Measurements from ENCODE around the gene POMGNT1. TPM values are rescaled to one million over a fixed set of nuclear protein-coding genes. Genes with fewer than 3 reads are reported as not detected.

The POMGNT1 gene
- total and polyA plus RNA-seq, 2 of the 8 experiments (the other 6 are each of a cell fraction or from before 2014, with no cell fraction given) = 28.0 to 40.3 TPM

GRCh38 chr1:46166521-46167462, 31.4 kb downstream of the POMGNT1 start:
- peak overlapping the region; percentile 71 for H3K18ac ChIP-seq (ENCODE audit: extremely low read depth, low read length)
- H3K79me1 ChIP-seq (ENCODE audit: low read depth, low read length) = no peaks in the 10 kb centered on the region
- no peak overlapping the region for H3K27ac ChIP-seq (ENCODE audit: low read depth, low read length)
- H2BK120ac ChIP-seq (replicated peaks; ENCODE audit: low read depth, low read length) = peak overlapping the region; percentile 38
- no peak overlapping the region for H3K14ac ChIP-seq (ENCODE audit: insufficient read length)
- H3K79me2 ChIP-seq (ENCODE audit: control insufficient read depth in 1 of 2, insufficient read depth in 2 of 2, low read length in 2 of 2) = no peaks in the 10 kb centered on the region
- H2BK15ac ChIP-seq (ENCODE audit: low read length) = peak overlapping the region; percentile 92; the same call in 1 of the 2 replicates
- peak overlapping the region; percentile 40; the same call in 1 of the 2 replicates for H4K8ac ChIP-seq (ENCODE audit: extremely low read depth, insufficient read depth, low read length)
- CTCF ChIA-PET (ENCODE audit: partially characterized antibody) = interaction anchor here (0.5 to 8.7 kb wide), 7 partner anchors 10 to 130 kb away, joined by 3 to 67 read pairs (median 6); no protein-coding TSS in a partner anchor
- no peak overlapping the region for H2AK5ac ChIP-seq (ENCODE audit: low read depth, low read length)
- peaks cover 0 to 20% (median 7%) of the 10 kb centered on the region in 4 experiments; a peak in 5 of 7 replicates for H3K4me1 ChIP-seq (replicated peaks in 1 of 4; ENCODE audit: control insufficient read depth in 3 of 4, insufficient read depth in 4 of 4, low read length in 3 of 4)
- peak overlapping the region; percentile 44; the same call in 1 of the 2 replicates for H2BK5ac ChIP-seq (ENCODE audit: low read depth, low read length)
- no peaks in the 10 kb centered on the region for H3K36me3 ChIP-seq (ENCODE audit: control insufficient read depth in 2 of 4, insufficient read depth in 4 of 4, low read length in 3 of 4)
- POLR2A ChIA-PET (ENCODE audit: partially characterized antibody) = interaction anchor here (1.0 to 2.9 kb wide), 3 partner anchors 15 to 36 kb away, joined by 3 to 8 read pairs (median 3); partner anchors contain the start of gene PIK3R3
- DNase-seq (ENCODE audit: low read depth in 1 of 2, low spot score in 2 of 2) = peak in 1 of 2 experiments; percentile 70
- H3K23me2 ChIP-seq (ENCODE audit: low read depth, low read length) = no peaks in the 10 kb centered on the region; the same call in 1 of the 2 replicates
- WGBS, 2 experiments (ENCODE audit: extremely low coverage in 1 of 2, insufficient coverage in 1 of 2, insufficient read length in 1 of 2, insufficient replicate concordance in 2 of 2, low coverage in 1 of 2, low lambda C conversion rate in 2 of 2, missing lambda C conversion rate in 1 of 2) = 34% methylated on average over 46 of the region's 47 CpGs; no CpG with 5 or more reads in 1 of the 2 experiments
- peak overlapping the region; percentile 56 to 73 for H3K4me2 ChIP-seq (ENCODE audit: insufficient read depth in 1 of 2, low read depth in 2 of 2, low read length in 2 of 2)
- peak overlapping the region; percentile 93 for H2AFZ ChIP-seq (ENCODE audit: low read length)
- H2BK12ac ChIP-seq (ENCODE audit: low read depth, low read length) = peak overlapping the region; percentile 94; the same call in 1 of the 2 replicates
- H3K9ac ChIP-seq (replicated peaks in 1 of 4; ENCODE audit: extremely low read depth in 1 of 4, low read depth in 3 of 4, low read length in 3 of 4) = no peak overlapping the region; a peak in 1 of 7 replicates
- H4K5ac ChIP-seq (ENCODE audit: insufficient read length, low read depth, low read length) = peak overlapping the region; percentile 21
- TF ChIP-seq POLR2A (IDR thresholded peaks at IDR 0.05; ENCODE audit: control extremely low read depth in 1 of 2, low read depth in 2 of 2, low read length in 2 of 2) (no peak), ASH2L (IDR thresholded peaks at IDR 0.05; ENCODE audit: low read length) (no peak), SIX5 (IDR thresholded peaks at IDR 0.05; ENCODE audit: low read depth, low read length) (no peak), BRCA1 (IDR thresholded peaks at IDR 0.05; ENCODE audit: low read depth, low read length) (no peak), KDM4A (IDR thresholded peaks at IDR 0.05; ENCODE audit: low read depth, low read length, severe bottlenecking) (peak; percentile 28), RFX5 (IDR thresholded peaks at IDR 0.05; ENCODE audit: borderline replicate concordance, low read depth, low read length) (no peak), SP1 (IDR thresholded peaks at IDR 0.05; ENCODE audit: low read depth, low read length) (no peak), KDM5A (IDR thresholded peaks at IDR 0.05; ENCODE audit: low read length) (no peak), CHD2 (IDR thresholded peaks at IDR 0.05; ENCODE audit: low read length) (no peak)
- TF ChIP-seq, protein P1, sequence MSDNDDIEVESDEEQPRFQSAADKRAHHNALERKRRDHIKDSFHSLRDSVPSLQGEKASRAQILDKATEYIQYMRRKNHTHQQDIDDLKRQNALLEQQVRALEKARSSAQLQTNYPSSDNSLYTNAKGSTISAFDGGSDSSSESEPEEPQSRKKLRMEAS (IDR thresholded peaks at IDR 0.05) = 0 out of 2 replicates have a peak, but pooled peaks have one; percentile 1
- H4K20me1 ChIP-seq (replicated peaks in 1 of 2; ENCODE audit: control insufficient read depth in 1 of 2, insufficient read depth in 2 of 2, low read length in 2 of 2) = no peaks in the 10 kb centered on the region
- FAIRE-seq = no peak
- peak overlapping the region; percentile 72; the same call in 1 of the 2 replicates for H2BK20ac ChIP-seq (ENCODE audit: low read length)
- no peak overlapping the region for H3K4ac ChIP-seq (replicated peaks; ENCODE audit: insufficient read length, low read depth, low read length)
- no peak overlapping the region for H3K23ac ChIP-seq (ENCODE audit: insufficient read length)
- H3K56ac ChIP-seq (replicated peaks; ENCODE audit: insufficient read length, low read depth, low read length) = no peak overlapping the region
- peak overlapping the region; percentile 45 for H4K91ac ChIP-seq (replicated peaks; ENCODE audit: insufficient read length, low read length)
- peak overlapping the region; percentile 6 to 51 (median 20); a peak in 5 of 8 replicates for H3K4me3 ChIP-seq (ENCODE audit: extremely low read depth in 1 of 4, insufficient read depth in 2 of 4, low read depth in 3 of 4, low read length in 4 of 4)
- no peaks in the 10 kb centered on the region for H3K9me3 ChIP-seq (ENCODE audit: insufficient read depth in 2 of 2, low read depth in 1 of 2, low read length in 1 of 2)
- peaks cover 0 to 14% (median 9%) of the 10 kb centered on the region in 4 experiments; a peak in 5 of 7 replicates for H3K27me3 ChIP-seq (replicated peaks in 1 of 4; ENCODE audit: control insufficient read depth in 3 of 4, extremely low read depth in 1 of 4, insufficient read depth in 3 of 4, low read length in 3 of 4)
